ENCODE data around the gene SLC18A3. TPM values are rescaled to one million over a fixed set of nuclear protein-coding genes. Genes with fewer than 3 reads are reported as not detected.

Gene SLC18A3
- total RNA-seq, 1 donor = under 0.01 TPM

DNA sequence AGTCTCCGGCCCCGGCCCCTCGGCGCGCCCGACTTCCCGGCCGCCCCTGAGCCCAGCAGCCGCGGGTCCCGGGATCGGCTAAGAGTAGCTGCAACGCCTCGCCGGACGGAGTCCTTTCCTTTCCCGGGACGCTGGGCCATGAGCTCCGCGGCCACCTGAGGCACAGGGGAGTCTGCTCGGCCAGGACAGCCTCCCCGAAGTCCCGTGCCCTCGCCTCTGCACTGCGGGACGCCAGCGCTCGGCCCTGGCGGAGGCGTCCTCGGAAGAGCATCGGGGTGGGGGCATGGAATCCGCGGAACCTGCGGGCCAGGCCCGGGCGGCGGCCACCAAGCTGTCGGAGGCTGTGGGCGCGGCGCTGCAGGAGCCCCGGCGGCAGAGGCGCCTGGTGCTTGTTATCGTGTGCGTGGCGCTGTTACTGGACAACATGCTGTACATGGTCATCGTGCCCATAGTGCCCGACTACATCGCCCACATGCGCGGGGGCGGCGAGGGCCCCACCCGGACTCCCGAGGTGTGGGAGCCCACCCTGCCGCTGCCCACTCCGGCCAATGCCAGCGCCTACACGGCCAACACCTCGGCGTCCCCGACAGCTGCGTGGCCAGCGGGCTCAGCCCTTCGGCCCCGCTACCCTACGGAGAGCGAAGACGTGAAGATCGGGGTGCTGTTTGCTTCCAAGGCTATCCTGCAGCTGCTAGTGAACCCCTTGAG lies 502 bp downstream of the SLC18A3 start:
- DNase-seq (ENCODE audit: low read depth in 2 of 3, low spot score in 2 of 3) = no peak

DNA sequence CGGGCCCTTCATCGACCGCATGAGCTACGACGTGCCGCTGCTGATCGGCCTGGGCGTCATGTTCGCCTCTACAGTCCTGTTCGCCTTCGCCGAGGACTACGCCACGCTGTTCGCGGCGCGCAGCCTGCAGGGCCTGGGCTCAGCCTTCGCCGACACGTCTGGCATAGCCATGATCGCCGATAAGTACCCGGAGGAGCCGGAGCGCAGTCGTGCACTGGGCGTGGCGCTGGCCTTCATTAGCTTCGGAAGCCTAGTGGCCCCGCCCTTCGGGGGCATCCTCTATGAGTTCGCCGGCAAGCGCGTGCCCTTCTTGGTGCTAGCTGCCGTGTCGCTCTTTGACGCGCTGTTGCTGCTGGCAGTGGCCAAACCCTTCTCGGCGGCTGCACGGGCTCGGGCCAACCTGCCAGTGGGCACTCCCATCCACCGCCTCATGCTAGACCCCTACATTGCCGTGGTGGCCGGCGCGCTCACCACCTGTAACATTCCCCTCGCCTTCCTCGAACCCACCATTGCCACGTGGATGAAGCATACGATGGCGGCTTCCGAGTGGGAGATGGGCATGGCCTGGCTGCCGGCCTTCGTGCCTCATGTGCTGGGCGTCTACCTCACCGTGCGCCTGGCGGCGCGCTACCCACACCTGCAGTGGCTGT lies 1.2 kb downstream of the SLC18A3 start:
- no peak for DNase-seq (ENCODE audit: low read depth in 2 of 3, low spot score in 2 of 3)

DNA sequence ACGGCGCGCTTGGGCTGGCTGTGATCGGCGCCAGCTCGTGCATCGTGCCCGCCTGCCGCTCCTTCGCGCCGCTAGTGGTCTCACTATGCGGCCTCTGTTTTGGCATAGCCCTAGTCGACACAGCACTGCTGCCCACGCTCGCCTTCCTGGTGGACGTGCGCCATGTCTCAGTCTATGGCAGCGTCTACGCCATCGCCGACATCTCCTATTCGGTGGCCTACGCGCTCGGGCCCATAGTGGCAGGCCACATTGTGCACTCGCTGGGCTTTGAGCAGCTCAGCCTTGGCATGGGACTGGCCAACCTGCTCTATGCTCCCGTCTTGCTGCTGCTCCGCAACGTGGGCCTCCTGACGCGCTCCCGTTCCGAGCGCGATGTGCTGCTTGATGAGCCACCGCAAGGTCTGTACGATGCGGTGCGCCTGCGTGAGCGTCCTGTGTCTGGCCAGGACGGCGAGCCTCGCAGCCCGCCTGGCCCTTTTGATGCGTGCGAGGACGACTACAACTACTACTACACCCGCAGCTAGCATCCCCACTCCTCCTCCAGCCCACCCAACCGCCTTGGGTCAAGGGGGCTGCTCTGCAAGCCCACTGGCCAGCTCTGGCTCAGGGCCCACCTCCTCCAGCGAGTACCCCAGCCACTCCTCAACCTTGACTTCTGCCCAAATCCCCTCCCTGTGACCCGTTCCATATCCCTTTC lies 1.9 kb downstream of the SLC18A3 start:
- no peak for DNase-seq (ENCODE audit: low read depth in 2 of 3, low spot score in 2 of 3)

DNA sequence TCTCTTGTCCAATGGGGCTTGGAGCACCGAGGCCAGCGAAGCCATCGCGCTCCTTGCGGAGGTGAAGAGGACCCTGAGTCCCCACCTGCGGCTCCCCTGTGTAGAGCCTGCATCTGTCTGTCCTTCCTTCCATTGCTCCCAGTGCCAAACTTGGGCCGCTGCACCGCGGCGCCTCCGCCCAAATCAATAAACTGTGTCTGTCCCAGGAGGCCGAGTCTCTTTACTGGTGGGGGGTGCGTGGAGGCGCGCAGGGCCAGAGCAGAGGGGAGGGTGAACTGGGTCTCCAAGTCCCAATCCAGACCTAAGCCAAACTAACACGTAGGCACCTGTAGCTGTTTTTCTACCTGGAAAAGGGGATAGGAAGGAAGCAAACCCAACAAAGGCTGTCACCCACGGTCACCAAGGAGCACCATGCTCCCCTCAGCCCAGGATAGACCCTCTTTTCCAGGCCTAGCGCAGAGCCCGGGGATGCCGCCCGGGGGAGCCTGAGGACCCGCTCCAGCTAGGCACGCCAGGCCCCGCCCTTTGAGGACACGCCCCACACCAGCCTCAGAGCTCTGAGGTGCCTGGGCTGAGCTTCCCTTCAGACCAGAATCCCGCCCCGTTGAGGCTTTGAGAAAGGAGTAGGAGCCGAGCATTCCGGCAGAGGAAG lies 2.5 kb downstream of the SLC18A3 start:
- no peak for DNase-seq (ENCODE audit: low read depth in 2 of 3, low spot score in 2 of 3)

DNA sequence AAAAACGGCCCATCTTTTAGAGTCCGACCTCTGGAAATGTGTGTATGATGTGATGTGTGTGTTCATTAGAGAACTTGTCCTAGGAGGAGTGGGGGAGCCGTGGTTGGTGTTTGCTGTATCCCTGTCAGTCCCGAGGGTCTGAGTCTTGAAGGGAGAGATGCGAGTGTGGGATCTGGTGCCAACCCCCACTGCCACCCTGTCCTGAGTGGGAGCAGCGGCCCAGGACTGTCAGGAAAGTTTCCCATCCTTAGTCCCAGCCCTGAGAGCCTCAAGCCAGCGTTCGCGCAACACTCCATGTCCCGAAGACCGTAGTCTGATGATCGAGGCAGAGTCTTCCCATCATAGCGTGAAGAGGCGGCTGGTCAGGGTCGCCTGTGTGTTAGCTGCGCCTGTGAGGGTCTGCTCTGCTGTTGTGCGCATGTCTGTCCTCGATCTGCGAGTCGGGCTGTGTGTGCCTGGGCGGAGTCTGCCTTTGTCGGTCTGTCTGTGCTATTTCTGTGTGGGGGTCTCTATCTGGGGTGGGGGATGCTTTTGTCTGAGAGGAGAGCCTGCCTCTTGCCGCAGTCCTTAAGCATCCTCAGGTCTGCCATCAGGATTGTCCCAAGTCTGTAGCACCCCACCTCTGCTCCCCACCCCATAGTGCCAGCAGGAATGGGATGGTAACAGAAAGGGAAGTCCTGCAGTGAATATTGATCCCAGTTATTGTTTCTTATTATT lies 3.2 kb downstream of the SLC18A3 start:
- no peak for DNase-seq (ENCODE audit: low read depth in 2 of 3, low spot score in 2 of 3)

DNA sequence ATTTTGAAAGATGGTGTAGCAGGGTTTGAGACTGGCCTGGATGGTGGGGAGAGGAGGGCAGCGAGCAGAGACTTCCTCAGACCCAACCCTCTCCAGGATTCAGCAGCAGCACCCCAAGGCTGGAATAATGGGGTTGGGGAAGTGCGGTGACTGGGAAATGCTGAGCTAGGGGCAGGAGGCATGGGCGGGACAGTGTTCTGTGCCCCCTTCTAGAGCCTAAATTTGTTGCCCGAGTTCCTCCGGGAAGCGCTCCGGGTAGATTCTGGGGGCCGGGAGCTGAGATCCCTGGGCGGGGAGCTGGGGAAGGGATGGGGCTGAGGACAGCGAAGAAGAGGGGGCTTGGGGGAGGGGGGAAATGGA lies 3.8 kb downstream of the SLC18A3 start, which contains the start of gene CHAT:
Gene CHAT (plus strand): TSS at position 156 of the 360 bp plus-strand sequence. CDS start 153 bp downstream, at position 309.
- DNase-seq (ENCODE audit: low read depth in 2 of 3, low spot score in 2 of 3) = no peak

DNA sequence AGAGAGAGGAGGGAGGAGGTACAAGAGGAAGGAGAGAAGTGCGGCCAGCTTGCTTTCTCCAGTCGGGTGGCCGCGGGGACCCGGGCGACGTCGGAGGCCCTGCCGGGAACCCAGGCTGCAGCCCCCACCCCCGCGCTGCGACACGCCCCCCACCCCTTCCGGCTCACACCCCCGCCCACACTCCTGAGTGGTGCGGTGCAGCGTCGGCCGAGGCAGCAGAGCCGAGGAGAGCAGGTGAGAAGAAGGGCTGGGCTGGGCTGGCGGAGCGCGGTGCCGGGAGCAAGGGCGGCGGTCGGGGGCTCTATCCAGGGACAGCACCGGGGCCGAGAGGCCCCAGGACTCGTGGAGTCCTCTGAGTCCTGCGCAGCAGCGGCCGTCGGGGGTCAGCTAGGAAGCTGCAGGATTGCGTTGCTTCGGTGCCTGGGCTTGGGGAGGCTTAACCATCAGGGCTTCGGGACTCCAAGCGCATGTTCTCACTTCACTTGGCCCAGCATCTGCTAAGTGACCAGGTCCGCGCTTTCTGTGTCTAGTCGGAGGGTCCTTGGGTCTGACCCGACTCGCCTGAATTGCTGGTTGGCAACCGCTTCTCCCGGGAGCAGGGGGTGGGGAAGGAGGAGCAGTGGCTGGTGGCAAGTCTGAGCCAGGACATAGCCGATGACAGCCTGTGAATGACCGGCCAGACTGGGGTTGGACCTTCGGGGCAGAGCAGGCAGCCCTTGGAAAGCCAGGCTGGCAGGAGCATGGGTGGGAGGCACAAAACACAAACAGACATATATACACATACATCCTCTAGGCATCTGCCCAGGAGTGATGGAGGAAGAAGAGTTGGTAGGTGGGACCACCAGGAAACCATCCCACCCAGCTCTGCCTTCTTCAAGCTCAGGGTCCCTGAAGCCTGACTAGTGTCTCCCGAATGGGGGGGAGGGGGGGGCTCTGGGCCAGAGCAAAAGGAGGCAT lies 4.4 kb downstream of the SLC18A3 start:
- no peak for DNase-seq (ENCODE audit: low read depth in 2 of 3, low spot score in 2 of 3)

DNA sequence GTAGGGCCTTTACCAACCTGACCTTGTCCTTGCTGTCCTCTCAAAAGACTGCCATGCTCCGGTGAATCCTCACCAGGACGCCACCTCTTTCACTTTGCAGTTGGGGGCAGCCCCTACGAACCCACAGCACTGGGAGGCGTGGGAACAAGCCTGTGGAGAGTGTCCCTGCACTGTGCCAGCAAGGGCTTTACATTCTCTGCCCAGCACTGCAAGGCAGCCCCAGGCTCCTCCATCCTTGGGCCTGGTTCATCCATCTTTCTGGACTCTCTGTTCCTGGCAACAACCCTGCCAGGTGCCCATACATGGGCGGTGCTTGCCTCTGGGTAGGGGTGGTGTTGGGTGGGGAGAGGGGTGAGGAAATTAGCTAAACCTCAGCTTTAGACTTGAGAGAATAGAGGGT lies 5.1 kb downstream of the SLC18A3 start:
- DNase-seq (ENCODE audit: low read depth in 2 of 3, low spot score in 2 of 3) = no peak

DNA sequence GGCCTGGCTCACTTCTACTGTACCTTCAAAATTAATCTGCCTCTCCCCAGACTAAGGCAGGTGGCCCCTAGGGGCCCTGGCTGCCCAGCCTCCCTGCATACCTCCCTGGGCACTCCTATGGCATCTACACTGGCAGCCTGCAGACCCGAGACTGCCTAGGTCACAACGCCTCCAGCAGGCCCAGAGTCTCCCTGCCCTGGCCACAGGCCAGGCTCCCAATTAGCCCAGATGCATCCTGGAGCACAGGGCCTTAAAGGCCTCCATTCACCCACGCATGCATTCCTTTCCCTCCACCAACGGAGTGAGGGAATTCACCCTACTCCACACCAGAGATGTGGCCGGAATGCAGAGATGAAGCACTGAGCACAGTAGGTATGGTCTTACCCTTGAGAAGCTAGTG lies 5.6 kb downstream of the SLC18A3 start:
- DNase-seq (ENCODE audit: low read depth in 2 of 3, low spot score in 2 of 3) = no peak

DNA sequence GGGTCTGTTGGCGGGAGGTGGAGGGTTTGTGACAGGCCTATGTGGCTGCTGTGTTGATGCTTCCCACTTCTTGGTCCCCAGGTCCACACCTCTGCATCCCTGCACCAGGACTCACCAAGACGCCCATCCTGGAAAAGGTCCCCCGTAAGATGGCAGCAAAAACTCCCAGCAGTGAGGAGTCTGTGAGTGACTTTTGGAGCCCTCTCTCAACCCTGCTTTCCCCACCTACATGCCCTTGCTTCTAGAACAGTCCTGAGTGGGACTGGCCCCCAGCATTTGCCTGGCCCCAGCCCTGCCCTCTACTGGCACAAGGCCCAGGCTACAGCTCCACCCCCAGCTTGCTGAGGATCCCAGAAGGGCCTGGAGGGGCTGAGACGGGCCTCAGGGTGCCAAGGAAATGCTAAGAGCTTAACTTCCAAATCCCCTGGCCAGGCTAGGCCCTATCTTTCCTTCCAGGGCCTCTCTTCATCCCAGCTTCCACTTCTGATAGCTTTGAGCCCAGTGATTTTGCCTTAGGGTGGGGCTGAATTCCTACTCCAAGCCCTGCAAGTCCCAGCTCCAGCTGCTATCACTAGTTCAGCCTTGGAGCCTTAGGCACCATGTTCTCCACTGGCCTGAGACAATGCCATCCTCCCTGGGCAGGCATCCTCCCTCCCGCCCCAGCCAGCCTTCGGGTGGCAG lies 6.5 kb downstream of the SLC18A3 start:
- no peak for DNase-seq (ENCODE audit: low read depth in 2 of 3, low spot score in 2 of 3)

DNA sequence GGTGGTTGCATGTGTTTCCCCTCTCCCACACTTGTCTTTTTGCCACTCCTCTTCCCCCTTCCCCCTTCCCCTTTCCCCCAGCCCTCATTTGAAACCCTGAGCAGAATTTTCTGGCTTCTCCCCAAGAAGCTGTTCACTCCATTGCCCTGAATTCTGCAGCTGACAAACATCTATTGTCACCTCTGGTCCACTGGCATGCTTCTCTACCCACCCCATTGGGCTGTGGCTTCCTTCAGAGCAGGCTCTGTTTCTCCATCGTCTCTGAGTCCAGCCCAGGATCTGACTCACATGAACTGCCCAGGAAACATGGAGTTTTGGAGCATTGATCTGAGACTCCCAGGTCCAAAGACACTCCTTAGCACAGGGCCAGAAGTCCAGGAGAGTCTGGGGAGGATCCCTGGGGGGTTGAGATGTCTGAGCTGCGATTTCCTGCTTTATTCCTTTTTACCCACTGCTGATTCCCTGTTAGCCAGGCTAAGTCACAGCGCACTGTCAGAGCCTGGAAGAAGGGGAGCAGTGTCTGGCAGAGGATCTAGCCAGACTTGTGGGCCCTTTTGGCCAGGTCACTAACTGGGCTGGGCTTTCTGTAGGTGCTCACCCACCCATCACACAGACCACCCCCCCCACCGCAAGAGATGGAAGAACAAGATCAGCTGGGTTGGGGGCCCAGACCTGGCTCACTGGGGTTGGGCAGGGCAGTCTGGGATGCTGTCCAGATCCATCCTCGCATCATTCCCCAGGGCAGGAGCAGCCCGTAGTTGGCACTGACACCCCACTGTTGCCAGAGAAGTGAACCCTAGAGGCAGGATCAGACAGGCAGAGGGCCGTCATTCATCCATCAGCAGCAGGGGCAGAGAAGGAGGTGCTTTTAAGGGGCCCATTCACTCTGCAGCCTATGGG lies 7.3 kb downstream of the SLC18A3 start:
- no peak for DNase-seq (ENCODE audit: low read depth in 2 of 3, low spot score in 2 of 3)

DNA sequence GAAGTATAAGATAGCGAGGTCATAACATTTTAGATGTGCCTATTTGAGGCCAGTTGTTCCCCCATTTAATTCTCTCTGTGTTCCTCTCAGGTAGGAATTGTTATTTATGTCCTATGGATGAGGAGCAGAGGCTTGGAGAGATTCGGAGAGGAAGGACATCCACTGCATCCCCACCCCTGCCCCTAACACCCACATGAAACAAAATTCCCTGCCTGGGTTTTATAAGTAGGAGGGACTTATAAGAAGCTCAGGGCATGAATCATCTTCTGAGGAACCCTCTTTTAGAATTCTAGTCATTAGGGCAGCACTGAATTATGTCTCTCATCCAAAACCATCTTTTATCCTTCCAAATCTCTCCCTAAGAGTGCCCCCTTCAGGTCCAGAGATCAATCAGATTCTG lies 8.7 kb downstream of the SLC18A3 start:
- no peak for DNase-seq (ENCODE audit: low read depth in 2 of 3, low spot score in 2 of 3)

DNA sequence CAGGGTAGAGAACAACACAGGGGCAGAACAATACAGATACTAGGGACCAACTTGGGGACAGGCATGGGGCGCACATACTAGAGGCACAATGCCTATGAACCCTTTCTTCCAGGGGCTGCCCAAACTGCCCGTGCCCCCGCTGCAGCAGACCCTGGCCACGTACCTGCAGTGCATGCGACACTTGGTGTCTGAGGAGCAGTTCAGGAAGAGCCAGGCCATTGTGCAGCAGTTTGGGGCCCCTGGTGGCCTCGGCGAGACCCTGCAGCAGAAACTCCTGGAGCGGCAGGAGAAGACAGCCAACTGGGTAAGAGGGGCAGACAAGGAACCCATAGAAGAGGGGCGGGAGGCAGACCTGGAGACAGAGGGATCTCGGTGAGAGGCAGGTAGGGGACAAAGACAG lies 9.5 kb downstream of the SLC18A3 start:
- no peak for DNase-seq (ENCODE audit: low read depth in 2 of 3, low spot score in 2 of 3)

DNA sequence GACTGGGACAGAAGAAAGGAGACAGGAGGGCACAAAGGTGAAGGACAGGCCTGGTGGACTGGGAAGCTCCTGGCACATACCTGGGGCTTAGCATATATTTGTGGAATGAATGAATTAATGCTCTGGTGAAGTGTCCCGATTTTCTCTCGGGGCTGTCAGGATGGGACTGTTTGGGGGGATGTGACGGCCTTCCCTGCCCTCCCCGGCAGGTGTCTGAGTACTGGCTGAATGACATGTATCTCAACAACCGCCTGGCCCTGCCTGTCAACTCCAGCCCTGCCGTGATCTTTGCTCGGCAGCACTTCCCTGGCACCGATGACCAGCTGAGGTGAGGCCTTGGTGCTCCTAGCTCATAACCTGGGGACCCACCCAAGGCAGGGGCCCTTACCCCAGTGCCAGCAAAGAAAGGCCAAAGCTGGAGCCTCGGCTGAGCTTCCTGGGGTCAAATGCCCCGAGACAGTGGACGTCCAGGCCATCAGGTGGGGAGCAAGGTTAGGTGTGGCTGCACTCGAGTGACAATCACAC lies 10.2 kb downstream of the SLC18A3 start:
- DNase-seq (ENCODE audit: low read depth in 2 of 3, low spot score in 2 of 3) = no peak

DNA sequence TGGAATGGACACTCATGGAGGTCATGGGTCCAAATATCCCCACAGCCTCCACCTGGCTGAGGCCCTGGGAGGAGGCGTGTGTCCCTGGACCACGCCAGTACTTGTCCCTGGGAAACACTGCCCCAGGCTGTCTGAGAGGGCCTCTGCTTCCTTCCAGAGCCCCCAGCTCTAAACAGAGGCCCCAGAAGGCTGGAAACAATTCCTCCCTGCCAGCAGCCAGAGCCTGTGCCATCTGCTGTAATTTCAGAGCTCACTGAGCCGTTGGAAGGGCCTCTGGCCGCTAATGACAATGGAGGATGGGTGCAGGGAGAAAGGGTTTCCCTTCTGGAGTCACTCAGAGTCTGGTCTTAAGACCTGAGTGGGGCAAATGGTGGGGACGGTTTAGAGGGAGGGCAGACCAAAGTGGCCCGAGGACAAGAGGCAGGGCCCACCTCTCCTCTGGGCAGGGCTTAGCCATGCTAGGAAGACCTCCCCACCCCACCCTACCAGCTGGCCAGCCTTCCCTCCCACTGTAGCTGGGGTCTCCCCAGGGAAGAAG lies 10.8 kb downstream of the SLC18A3 start:
- DNase-seq (ENCODE audit: low read depth in 2 of 3, low spot score in 2 of 3) = no peak

DNA sequence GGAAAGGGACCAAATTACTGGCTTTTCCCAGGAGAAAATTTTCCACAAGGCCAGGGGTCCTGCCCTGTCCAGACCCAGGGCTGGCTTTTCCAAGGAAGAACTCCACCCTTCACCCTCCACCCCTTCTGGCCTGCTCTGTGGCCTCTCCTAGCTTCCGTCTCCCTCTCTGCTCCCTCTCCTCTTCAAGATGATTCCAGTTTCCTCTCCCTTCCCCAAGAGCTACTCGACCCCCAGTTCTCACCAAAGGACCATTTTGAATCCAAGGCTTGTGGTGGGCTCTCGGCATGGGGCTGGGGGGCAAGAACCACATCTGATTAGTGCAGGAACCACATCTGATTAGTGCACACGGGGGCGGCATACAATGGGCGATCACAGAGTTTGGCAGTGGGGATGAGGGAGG lies 11.5 kb downstream of the SLC18A3 start:
- DNase-seq (ENCODE audit: low read depth in 2 of 3, low spot score in 2 of 3) = no peak
